ENCODE data around the gene VCP. TPM values are rescaled to one million over a fixed set of nuclear protein-coding genes. Genes with fewer than 3 reads are reported as not detected.

VCP gene
- total and polyA plus RNA-seq, 2 experiments from 2014 or later, result 130 to 408 TPM

DNA sequence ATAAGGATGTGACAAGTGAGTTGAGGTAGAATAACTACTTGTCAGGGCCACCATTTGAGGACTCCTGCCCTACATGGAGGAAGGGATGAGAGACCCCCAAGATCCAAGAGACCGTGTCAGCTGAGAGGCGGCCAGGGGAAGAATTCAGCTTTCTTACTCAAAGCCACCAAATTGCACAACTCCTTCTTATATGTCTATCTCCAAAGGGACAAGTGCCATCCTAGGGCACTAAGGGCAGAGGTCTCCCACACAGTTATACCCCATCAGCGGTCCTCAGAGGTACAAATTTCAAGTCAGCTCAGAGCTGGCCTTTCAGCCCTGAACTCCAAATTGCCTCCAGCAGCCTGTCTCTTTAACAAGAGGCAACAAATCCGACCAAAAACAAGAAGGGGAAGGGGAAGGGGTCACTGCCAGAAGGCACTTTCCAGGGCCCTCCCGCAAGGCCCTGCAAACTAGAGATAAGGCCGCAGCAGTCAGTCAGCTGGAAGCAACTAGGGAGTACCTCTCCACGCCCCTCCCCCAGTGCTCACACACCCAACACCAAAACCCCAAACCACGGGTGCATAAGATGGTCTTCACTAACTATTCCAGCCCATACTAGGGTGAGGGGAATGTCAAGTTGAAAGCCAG lies 36.6 kb upstream of the VCP start (continued):
- TF ChIP-seq STAT1 (IDR thresholded peaks at IDR 0.05; ENCODE audit: unreplicated experiment) (no peak), ZNF114 (CRISPR knock-in tag; IDR thresholded peaks at IDR 0.05) (no peak), CTCF (conservative IDR thresholded peaks at IDR 0.05; ENCODE audit: low read depth in 2 of 2) (no peak), EZH2 (IDR thresholded peaks at IDR 0.05; ENCODE audit: low read depth, unreplicated experiment) (no peak), ZNF331 (CRISPR knock-in tag; IDR thresholded peaks at IDR 0.05; ENCODE audit: low read depth) (no peak)
- TF ChIP-seq, protein P1, sequence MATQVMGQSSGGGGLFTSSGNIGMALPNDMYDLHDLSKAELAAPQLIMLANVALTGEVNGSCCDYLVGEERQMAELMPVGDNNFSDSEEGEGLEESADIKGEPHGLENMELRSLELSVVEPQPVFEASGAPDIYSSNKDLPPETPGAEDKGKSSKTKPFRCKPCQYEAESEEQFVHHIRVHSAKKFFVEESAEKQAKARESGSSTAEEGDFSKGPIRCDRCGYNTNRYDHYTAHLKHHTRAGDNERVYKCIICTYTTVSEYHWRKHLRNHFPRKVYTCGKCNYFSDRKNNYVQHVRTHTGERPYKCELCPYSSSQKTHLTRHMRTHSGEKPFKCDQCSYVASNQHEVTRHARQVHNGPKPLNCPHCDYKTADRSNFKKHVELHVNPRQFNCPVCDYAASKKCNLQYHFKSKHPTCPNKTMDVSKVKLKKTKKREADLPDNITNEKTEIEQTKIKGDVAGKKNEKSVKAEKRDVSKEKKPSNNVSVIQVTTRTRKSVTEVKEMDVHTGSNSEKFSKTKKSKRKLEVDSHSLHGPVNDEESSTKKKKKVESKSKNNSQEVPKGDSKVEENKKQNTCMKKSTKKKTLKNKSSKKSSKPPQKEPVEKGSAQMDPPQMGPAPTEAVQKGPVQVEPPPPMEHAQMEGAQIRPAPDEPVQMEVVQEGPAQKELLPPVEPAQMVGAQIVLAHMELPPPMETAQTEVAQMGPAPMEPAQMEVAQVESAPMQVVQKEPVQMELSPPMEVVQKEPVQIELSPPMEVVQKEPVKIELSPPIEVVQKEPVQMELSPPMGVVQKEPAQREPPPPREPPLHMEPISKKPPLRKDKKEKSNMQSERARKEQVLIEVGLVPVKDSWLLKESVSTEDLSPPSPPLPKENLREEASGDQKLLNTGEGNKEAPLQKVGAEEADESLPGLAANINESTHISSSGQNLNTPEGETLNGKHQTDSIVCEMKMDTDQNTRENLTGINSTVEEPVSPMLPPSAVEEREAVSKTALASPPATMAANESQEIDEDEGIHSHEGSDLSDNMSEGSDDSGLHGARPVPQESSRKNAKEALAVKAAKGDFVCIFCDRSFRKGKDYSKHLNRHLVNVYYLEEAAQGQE (IDR thresholded peaks at IDR 0.05; ENCODE audit: unreplicated experiment), result no peak

GRCh38 chr9:35108461-35108860 lies 36.0 kb upstream of the VCP start:
- Mint-ChIP-seq H3K9me3 (no peaks in the 10 kb centered on the region), H3K27me3 (ENCODE audit: insufficient read depth, low read depth, poor library complexity) (peaks cover 13% of the 10 kb centered on the region), H3K4me3 (no peak overlapping the region), H3K27ac (no peak overlapping the region), H3K4me1 (peaks cover 23% of the 10 kb centered on the region), H3K36me3 (ENCODE audit: low read depth) (peaks cover 6% of the 10 kb centered on the region; the same call in 1 of the 3 replicates)
- DNase-seq (ENCODE audit: low spot score) (no peak), ATAC-seq (no peak)
- Histone ChIP-seq H2AFZ (no peak overlapping the region), H3K27ac (ENCODE audit: low read depth) (no peak overlapping the region), H3K4me3 (no peak overlapping the region), H3K4me1 (ENCODE audit: insufficient read depth) (peaks cover 11% of the 10 kb centered on the region), H3K79me2 (replicated peaks; ENCODE audit: insufficient read depth) (peaks cover 16% of the 10 kb centered on the region; the same call in 1 of the 2 replicates), H3K4me2 (no peak overlapping the region), H3F3A (replicated peaks; ENCODE audit: low read depth) (peaks cover 10% of the 10 kb centered on the region), H3K27me3 (ENCODE audit: insufficient read depth) (no peaks in the 10 kb centered on the region), H3K36me3 (ENCODE audit: insufficient read depth) (no peaks in the 10 kb centered on the region), H3K9me2 (ENCODE audit: insufficient read depth) (no peaks in the 10 kb centered on the region), H4K20me1 (replicated peaks; ENCODE audit: insufficient read depth) (no peaks in the 10 kb centered on the region)
- no peak for TF ChIP-seq POLR2AphosphoS5 (IDR thresholded peaks at IDR 0.05; ENCODE audit: low read depth)
- TF ChIP-seq, protein P1 (IDR thresholded peaks at IDR 0.05; ENCODE audit: unreplicated experiment), result no peak
- TF ChIP-seq ZNF114 (CRISPR knock-in tag; IDR thresholded peaks at IDR 0.05), result no peak
- no peak for TF ChIP-seq EZH2 (IDR thresholded peaks at IDR 0.05; ENCODE audit: low read depth, unreplicated experiment)
- no peak for TF ChIP-seq CTCF (conservative IDR thresholded peaks at IDR 0.05; ENCODE audit: low read depth in 2 of 2)
- TF ChIP-seq, protein P2, sequence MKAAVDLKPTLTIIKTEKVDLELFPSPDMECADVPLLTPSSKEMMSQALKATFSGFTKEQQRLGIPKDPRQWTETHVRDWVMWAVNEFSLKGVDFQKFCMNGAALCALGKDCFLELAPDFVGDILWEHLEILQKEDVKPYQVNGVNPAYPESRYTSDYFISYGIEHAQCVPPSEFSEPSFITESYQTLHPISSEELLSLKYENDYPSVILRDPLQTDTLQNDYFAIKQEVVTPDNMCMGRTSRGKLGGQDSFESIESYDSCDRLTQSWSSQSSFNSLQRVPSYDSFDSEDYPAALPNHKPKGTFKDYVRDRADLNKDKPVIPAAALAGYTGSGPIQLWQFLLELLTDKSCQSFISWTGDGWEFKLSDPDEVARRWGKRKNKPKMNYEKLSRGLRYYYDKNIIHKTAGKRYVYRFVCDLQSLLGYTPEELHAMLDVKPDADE (IDR thresholded peaks at IDR 0.05), result no peak
